K562 treated with DMSO at 1 percent for 12 hours (cell line): ENCODE measurements around the gene ERG. TPM values are rescaled to one million over a fixed set of nuclear protein-coding genes. Genes with fewer than 3 reads are reported as not detected.

ENCODE experiments used
- total RNA-seq: library from RNA; unstranded; fragments of 300-600 nt; gene quantifications from 2 replicates; pipeline ENCODE4 v1.2.3, GENCODE V29; 2022; ENCODE audit not compliant: insufficient read depth

Gene ERG, protein sequence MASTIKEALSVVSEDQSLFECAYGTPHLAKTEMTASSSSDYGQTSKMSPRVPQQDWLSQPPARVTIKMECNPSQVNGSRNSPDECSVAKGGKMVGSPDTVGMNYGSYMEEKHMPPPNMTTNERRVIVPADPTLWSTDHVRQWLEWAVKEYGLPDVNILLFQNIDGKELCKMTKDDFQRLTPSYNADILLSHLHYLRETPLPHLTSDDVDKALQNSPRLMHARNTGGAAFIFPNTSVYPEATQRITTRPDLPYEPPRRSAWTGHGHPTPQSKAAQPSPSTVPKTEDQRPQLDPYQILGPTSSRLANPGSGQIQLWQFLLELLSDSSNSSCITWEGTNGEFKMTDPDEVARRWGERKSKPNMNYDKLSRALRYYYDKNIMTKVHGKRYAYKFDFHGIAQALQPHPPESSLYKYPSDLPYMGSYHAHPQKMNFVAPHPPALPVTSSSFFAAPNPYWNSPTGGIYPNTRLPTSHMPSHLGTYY
- not detected in 2 replicates for total RNA-seq

DNA sequence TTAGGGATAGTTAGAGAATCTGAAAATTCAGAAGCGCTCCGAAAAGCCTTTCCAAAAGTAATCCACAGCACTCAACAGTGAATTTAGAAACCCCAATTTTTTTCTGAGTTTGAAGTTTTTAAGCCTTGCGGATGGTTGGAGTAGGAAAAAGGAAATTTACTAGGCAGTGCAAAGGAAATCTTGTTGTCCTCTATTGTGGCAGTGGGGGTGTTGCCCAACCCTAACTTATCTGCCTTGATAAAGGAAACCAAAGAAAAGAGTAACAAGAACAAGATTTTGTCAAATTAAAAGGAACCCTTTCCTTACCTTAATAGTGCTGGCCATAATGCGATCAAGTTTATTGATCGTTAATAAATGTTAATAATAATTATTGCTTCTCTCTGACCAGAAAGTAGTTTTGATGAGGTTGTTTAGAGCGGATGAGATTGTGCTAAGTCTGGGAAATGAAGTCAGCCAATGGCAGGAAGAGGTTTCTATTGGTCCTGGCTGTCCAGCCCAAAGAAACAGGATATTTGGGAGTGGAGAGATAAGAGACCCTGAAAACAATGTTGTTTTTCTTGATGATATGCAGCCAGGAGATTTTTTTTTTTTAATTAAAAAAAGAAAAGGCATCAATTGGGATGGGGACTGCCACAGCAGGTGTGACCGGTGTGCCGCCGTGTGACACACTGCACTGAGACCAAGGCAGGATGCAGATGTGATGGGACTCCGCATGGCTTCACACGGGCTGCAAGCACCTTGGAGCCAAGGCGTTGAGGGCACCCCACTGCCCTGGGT, at the start of gene ERG:
ERG (minus strand) TSS at position 421 of the 777 bp plus-strand sequence; CDS start at position 324, 97 bp downstream.

Other genes starting within 250 kb of the ERG start
- gene KCNJ15, start 241.5 kb downstream of the ERG start, total RNA-seq: 3.8 and 4.5 TPM in 2 replicates